AG20443 (cell line): ENCODE results near the gene ERAS.

Source experiments
- DNase-seq: peaks from one replicate; pipeline ENCODE4 v3.0.0; 2012; ENCODE audit warnings: low spot score, mixed read lengths

Gene ERAS

GRCh38 chrX:48826135-48826875, at the start of gene ERAS:
Gene ERAS, plus strand, starts transcription at chrX:48826513. Its CDS starts 2,611 bp downstream, at chrX:48829124.
- no peak for DNase-seq

GRCh38 chrX:48776818-48777439, 49.4 kb upstream of the ERAS start:
- no peak for DNase-seq

DNA sequence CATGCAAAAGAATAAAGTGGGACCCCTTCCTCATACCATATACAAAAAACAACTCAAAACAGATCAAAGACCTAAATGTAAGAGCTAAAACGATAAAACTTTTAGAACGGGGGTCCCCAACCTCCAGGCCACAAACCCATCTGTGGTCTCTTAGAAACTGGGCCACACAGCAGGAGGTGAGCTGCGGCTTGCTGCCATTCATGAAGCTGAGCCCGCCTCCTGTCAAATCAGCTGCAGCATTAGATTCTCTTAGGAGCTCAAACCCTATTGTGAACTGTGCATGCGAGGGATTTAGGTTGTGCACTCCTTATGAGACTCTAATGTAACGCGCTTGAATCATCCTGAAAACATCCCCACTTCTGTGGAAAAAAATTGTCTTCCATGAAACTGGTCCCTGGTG, 46.9 kb upstream of the ERAS start:
- no peak for DNase-seq

DNA sequence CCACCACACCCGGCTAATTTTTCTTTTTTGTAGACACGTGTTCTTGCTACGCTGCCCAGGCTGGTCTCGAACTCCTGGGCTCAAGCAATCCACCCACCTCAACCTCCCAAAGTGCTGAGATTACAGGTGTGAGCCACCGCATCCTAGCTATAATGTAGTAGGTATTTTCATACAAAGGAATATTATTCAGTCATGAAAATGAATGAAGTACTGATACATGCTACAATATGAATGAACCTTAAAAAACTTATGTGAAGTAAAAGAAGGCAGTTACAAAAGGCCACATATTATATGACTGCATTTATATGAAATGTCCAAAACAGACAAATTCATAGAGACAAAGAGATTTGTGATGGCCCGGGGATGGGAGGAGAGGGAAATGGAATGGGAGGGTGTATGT, 44.6 kb upstream of the ERAS start:
- DNase-seq: no peak

GRCh38 chrX:48782216-48782615, 44.1 kb upstream of the ERAS start:
- DNase-seq: no peak

GRCh38 chrX:48782795-48783194, 43.5 kb upstream of the ERAS start:
- DNase-seq: no peak

DNA sequence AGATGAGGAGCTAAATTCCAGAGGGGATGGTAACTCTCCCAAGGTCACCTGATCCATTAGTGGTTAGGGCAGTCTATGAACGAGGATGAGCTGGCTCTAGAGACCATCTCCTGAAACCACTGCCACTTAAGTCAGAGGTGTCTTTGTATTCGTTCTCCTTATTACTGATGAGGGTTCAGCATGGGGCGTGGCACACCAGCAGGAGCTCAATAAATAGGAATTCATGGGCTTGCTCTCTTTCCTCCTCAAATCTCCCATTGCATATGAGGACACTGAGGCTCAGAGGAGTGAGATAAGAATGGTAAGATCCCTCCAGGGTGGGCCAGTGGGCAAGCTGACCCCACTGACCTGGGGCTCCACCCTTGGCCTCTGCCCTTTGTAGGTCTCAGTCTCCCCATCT, 41.6 kb upstream of the ERAS start:
- DNase-seq: no peak

DNA sequence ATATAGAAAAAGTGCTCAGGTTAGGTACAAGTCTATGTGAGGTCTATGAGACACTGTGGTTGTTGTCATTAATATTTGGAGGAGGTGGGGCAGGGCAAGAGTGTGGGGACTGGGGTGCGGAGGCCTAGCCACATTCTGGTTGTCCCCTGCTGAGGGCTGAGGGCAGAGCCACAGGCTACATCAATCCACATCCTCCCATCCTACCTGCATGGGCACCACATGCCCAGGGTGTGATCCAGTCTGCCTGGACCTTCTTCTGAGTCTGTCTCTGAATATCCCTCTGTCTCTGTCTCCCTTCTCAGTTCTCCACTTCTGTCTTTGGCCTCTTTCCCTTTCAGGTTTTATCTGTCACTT, 41.1 kb upstream of the ERAS start:
- no peak for DNase-seq

DNA sequence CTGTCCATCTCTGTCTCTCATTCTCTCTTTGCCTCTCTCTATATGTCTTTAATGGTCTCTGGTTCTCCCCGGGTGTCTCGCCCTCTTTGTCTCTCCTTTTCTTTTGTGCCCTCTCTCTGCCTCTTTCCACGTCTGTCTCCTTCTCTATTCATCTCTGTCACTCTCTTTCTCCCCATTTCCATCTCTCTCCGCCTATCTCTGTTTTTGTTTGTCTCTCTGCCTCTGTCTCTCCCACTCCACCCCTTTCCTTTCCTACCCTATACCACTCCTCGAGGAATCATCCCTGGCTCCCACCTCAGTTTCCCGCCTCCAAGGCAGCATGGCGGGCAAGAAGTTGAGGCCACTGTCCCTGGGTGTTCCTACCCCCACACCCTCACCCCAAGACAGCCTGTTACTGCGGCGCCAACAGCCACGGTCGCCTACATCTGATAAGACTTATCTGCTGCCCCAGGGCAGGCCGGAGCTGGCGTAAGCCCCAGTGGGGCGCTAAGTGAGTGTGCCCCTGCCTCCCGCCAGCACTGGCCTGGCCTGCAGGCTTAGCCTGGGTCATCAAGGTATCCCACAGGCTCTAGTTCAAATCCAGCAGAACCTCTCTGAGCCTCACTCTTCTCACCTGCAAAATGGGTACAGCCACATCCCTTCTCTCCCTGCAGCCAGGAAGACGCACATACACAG, 40.6 kb upstream of the ERAS start:
- DNase-seq: no peak

DNA sequence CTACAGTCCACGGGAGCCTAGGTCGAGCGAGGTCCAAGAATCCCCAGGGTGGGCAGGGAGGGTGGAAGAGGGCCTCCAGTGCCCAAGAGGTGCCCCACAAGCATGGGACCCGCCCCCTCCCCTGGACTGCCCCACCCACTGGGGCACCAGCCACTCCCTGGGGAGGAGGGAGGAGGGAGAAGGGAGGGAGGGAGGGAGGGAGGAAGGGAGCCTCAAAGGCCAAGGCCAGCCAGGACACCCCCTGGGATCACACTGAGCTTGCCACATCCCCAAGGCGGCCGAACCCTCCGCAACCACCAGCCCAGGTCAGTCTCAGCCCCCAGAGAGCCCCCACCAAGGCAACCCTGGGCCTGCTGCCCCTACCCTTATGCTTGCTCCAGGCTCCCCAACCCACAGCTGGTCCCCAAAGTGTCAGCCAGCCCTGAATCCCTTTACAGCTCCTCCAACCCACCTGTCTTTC, 39.9 kb upstream of the ERAS start, which contains the start of gene GATA1:
TSS of gene GATA1 (plus strand) at position 250 of the 460 bp plus-strand sequence. CDS start 4,520 bp downstream, outside the sequence.
- no peak for DNase-seq

- DNase-seq: no peak
Measured at GRCh38 chrX:48786825-48787504, 39.3 kb upstream of the ERAS start.

- no peak for DNase-seq
Measured at GRCh38 chrX:48787505-48788443, 38.5 kb upstream of the ERAS start.

GRCh38 chrX:48789366-48790220, 36.7 kb upstream of the ERAS start:
- no peak for DNase-seq

- no peak for DNase-seq
Measured at GRCh38 chrX:48790477-48790876, 35.8 kb upstream of the ERAS start.

DNA sequence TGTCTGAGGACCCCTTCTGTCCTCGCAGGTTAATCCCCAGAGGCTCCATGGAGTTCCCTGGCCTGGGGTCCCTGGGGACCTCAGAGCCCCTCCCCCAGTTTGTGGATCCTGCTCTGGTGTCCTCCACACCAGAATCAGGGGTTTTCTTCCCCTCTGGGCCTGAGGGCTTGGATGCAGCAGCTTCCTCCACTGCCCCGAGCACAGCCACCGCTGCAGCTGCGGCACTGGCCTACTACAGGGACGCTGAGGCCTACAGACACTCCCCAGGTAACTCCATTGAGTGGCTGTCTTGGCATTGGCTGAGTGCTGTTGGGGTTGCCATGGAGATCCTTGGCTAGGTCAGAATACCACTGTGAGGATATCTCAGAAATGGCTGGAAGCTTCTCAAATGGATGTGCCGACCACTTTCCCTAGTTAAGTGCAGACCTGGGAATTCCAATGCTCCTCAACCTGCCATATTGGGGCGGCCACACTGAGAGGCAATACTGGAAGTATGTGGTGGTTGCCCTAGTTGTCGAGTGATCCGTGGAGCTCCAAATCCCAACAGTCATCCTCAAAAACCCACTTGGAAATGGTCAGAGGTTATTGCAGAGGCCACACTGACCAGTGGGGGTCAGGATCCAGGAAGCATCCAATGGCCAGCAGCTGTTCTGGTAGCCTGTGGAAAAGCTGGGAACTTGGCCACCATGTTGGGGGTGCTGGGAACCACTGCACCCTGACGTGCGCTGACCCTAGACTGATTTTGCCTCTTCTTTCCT, 35.1 kb upstream of the ERAS start:
- DNase-seq: no peak

- no peak for DNase-seq
Measured at GRCh38 chrX:48792219-48792618, 34.1 kb upstream of the ERAS start.

DNA sequence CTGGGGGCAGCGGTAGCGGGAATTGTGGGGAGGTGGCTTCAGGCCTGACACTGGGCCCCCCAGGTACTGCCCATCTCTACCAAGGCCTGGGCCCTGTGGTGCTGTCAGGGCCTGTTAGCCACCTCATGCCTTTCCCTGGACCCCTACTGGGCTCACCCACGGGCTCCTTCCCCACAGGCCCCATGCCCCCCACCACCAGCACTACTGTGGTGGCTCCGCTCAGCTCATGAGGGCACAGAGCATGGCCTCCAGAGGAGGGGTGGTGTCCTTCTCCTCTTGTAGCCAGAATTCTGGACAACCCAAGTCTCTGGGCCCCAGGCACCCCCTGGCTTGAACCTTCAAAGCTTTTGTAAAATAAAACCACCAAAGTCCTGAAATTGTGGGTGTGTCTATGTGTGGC, 32.4 kb upstream of the ERAS start:
- no peak for DNase-seq

GRCh38 chrX:48794340-48794910, 31.9 kb upstream of the ERAS start:
- no peak for DNase-seq

DNA sequence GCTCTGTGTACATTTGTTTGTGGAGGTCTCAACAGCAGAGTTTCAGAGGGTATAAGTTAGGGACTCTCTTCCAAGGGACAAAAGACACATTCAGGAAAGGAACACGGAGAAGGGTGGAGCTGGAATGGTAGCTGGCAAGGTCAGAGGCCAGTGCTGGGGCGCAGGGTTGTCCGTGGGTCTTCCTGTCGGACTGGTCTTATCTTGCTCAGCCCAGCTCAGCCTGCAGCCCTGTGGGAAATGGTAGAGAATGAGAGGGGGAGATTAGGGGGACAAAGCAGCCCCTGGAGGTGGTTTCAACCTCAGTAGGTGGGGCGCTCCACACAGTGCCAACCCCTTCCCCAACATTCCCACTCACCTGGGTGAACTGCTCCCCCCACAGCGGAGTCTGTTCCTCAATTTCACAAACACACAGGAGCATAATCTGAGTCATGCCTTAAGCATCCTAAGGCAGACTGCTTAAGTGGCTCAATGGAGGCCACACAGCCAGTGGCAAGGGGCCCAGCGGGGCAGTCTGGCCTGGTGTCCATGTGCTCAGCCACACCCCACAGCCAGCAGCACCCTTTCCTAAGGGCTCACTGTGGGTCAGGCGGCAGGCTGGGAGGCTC, 31.3 kb upstream of the ERAS start:
- peak; percentile 75 for DNase-seq
